GM10847 (cell line): ENCODE data around the gene THUMPD1.

Experiments
- POLR2A ChIP-seq: IDR thresholded peaks from 2 replicates; pipeline ENCODE4 v1.6.1; 2011; ENCODE audit not compliant: insufficient read length; ENCODE audit errors: extremely low read depth

THUMPD1 gene, protein sequence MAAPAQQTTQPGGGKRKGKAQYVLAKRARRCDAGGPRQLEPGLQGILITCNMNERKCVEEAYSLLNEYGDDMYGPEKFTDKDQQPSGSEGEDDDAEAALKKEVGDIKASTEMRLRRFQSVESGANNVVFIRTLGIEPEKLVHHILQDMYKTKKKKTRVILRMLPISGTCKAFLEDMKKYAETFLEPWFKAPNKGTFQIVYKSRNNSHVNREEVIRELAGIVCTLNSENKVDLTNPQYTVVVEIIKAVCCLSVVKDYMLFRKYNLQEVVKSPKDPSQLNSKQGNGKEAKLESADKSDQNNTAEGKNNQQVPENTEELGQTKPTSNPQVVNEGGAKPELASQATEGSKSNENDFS

DNA sequence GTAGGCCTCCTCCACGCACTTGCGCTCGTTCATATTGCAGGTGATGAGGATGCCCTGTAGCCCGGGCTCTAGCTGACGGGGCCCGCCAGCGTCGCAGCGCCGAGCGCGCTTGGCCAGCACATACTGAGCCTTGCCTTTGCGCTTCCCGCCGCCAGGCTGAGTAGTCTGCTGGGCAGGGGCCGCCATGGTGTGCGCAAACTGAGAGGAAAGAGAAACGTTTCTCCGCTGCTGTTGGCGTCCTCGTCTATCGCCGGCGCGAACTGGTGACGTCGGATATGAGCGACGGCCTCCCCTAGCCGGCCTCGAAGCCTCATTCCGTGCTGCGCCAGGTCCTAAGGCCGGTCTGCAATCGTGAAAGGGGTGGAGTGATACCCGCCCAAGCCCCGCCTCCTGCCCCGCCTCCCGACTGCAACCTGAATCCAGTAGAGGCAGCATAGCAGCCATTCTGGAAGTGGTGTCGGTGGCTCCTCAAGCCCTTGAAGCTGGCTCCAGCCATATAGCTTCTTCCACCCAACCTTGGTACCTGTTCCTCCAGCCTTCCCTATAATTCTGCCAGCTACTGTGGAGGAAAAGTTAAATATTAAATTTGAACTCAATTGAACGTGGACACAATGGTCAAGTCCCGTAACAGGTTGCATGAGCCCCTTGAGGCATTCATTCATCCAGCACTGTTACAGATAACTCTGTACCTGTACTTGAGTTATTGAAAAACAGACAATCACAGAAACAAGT is at the start of gene THUMPD1:
THUMPD1 (minus strand) TSS at position 265 of the 732 bp plus-strand sequence; CDS start at position 186, 79 bp downstream.
- peak; percentile 56 for TF ChIP-seq POLR2A

DNA sequence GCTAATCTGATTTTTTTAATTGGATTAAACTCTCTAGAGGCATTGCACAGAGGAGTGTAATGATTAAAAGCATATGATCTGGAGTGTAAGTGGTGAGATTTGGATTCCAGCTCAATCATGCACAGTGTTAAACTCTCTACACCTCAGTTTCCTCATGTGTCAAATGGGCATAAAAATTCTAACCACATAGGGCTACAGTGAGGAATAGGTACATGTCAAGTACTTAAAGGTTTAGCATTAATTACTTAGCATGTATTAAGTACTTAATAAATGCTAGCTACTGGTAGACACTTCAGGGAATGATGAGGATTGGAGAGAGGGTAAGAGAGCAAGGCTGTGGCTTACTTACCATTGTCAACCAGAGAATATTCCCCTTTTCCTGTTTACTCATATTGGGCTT is 47.5 kb upstream of the THUMPD1 start:
- no peak for TF ChIP-seq POLR2A

DNA sequence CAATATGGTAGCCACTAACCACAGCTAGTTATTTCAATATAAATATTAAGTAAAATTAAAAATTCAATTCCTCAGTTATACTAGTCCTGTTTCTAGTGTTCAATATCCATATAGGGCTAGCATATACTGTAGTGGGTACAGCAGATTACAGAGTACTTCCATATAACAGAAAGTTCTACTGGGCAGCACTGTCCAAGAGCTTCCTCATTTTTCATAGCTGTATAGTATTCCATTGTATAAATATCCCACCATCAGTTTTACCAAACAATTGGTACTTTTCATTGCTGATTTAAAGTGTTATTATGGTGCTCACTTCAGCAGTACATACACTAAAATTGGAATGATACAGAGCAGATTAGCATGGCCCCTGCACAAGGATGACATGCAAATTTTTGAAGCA is 42.6 kb upstream of the THUMPD1 start:
- TF ChIP-seq POLR2A, result no peak

DNA sequence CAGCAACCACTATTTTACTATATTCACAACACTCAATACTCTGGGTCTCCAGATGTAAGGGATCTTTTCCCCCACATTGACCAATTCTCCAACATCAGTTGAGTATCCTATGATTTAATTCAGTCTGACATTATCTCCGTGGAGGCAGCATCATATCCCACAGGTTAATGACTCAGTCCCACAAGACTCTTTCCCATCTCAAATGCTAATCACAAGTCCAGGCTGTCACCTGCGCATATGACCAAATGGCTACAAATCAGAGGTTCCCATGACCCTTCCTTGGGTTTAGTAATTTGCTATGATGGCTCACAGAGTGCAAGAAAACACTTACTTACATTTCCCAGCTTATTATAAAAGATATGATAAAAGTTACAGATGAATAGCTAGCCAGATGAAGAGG is 40.9 kb upstream of the THUMPD1 start:
- no peak for TF ChIP-seq POLR2A

DNA sequence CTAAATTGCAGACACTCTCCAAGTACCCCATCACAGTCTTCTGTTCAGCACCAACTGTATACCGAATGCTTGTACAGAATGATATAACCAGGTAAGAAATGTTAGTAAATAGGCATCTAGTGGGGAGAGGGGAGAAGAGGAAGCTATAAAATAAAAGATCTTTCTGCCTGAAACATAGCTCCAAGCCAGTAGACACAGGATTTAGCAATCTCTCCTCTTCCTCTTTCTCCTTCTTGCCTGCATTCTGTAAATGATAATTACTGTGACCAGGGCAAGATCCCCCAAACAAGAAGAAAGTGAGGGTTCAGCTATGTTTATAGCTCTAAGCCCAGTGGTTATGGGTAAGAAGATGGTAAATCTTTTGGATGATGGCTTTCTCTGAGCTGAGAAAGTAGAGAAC is 40.1 kb upstream of the THUMPD1 start:
- TF ChIP-seq POLR2A, result no peak

DNA sequence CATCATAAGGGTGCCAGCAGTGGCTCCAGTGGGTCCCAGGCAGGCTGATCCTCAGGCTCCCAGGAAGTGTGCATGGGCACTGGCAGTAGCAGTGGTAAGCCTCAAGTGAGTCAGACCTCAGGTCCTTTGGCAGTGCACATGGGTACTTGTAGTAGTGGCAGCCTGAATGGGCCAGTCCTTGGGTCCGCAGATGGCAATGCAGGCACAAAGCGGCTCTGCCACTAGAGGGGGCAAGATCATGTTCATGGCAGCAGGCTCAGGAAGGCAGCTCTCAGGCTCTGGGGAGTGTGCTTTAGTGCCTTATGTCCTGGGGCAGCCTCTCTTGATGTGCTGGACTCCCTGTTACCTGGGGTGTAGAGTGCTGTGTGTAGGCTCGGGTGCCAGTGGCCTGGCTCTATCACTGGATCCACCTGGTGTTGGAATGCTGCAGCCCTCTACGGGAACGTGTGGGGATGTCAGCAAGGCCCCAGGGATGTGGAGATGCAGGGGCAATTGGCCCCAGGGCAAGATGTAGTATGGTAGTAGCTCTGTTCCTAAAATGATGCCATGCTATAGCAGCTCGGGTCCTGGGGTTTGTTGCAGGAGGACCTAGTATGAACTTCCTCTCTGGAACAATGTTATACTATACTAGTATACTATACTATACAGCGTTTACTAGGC is 33.2 kb upstream of the THUMPD1 start:
- no peak for TF ChIP-seq POLR2A

DNA sequence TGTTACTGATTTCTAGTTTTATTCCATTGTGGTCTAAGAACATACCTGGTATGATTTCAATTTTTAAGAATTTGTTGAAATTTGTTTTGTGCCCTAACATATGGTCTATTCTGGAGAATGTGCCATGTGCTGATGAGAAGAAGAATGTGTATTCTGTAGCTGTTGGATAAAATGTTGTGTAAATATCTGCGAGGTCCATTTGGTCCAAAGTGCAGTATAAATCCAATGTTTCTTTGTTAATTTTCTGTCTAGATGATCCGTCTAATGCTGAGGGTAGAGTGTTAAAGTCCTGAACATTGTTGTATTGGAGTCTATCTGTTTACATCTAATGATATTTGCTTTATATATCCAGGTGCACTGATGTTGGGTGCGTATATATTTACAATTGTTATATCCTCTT is 32.1 kb upstream of the THUMPD1 start:
- TF ChIP-seq POLR2A, result no peak

DNA sequence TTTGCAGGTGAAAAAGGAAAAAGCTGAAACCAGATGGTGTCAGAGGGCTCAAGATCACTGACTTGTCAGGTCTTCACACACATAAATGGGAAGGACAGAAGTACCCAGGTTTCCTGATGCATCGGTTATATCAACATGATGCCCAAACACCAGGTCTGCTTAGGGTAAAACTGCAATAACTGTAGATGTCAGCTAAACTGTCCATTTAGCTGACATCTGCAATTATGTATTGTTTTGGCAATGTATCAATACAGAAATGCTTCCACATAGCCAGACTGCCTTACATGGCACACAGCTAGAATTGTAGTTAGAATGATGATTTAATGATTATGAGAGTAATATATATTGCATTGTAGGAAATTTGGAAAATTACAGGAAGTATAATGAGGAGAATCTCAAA is 27.2 kb upstream of the THUMPD1 start:
- TF ChIP-seq POLR2A, result no peak

DNA sequence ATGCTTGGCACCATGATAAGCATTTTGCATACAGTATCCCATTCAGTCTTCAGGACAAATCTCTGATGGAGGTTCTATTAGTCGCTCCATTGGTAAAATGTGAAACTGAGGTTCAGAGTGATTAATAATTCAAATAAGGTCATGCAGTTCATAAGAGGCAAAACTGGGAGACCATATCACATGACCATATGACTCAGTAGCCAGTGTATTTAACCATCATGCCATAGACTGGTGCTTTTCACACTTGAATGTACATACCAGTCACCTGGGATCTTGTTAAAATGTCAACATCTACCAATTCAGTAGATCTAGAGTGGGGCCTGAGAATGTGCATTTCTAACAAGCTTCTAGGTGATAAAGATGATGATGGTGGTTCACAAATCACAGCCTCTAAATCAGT is 26.5 kb upstream of the THUMPD1 start:
- no peak for TF ChIP-seq POLR2A

DNA sequence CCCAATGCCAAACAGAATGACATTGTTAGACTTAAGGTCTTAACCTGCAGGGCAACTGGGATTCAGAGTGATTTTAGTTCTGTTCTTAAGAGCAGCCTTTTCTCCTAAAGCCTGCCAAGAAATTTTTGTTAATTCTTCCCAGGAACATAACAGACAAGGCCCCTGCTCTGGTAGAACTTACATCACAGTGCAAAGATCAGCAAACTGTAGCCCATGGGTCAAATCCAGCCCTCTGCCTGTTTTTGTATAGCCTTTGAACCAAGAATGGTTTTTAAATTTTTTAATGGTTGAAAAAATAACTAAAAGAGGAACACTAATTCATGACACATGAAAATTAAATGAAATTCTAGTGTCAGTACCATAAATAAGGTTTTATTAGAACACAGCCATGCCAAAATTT is 26.0 kb upstream of the THUMPD1 start:
- no peak for TF ChIP-seq POLR2A

DNA sequence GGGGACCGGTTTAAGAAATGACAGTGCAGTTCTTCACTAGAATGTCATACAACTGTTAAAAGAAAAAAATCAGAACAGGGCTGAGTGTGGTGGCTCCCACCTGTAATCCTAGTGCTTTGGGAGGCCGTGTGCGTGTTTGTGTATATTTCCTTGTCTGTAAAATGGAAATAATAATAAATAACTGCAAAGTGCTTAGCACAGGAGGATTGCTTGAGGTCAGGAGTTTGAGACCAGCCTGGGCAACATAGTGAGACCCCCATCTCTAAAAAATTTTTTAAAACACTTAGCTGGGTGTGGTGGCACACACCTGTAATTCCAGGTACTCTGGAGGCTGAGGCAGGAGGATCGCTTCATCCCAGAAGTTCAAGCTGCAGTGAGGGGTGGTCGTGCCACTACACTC is 24.7 kb upstream of the THUMPD1 start:
- TF ChIP-seq POLR2A, result no peak

DNA sequence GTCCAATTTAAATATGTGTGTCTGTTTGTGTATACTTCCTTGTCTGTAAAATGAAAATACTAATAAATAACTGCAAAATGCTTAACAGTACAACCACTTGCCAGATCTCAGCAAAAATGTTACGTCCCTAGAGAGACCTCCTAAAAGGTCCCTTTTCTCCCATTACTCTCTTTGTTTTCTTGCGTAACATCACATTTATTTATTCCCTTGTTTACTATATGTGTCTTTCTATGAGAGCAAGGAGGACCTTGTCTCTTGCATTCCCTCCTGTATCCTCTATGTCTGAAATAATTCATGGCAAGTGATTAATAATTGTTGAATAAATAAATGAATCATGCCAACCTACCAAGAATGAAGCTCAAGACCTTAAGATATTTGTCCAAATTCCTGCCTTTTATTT is 24.1 kb upstream of the THUMPD1 start:
- no peak for TF ChIP-seq POLR2A

DNA sequence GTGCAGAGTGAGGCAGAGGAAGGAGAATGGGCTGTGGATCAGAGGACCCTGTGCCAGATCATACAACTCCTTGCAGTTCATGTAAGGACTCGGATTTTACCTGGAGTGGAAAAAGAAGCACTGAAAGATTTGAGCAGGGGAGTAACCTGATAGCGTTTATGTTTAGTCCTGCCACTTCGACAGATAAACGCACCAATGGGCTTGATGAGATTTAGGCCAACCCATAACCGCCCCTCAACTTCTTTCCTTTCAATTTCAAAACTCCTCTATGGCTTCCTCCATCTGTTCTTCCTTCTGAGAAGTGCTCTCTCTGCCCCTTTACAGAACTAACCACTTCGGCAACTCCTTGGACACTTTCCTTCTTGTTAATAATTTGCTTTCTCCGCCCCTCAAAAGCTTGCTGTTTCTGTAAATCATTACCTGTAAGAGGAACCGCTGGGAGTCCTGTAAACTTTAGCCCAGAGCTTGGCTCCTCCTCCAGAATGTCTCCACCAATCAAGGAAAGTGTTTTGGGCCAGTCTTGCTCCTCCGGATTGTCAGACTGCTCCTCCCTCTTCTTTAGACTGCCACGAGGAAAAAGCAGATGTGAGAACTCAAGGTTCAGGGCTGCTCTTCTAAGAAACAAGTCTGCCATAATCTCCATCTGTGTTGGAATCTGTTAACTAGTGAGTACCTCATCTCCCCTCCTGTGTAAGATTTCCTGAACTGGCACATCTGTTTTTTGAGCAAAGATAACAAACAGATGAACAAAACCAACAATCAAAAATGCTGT is 22.0 kb upstream of the THUMPD1 start, which contains the start of gene ACSM3:
ACSM3 (plus strand) TSS at position 554 of the 772 bp plus-strand sequence. CDS start 6,021 bp downstream, outside the sequence.
- peak; percentile 21 for TF ChIP-seq POLR2A

DNA sequence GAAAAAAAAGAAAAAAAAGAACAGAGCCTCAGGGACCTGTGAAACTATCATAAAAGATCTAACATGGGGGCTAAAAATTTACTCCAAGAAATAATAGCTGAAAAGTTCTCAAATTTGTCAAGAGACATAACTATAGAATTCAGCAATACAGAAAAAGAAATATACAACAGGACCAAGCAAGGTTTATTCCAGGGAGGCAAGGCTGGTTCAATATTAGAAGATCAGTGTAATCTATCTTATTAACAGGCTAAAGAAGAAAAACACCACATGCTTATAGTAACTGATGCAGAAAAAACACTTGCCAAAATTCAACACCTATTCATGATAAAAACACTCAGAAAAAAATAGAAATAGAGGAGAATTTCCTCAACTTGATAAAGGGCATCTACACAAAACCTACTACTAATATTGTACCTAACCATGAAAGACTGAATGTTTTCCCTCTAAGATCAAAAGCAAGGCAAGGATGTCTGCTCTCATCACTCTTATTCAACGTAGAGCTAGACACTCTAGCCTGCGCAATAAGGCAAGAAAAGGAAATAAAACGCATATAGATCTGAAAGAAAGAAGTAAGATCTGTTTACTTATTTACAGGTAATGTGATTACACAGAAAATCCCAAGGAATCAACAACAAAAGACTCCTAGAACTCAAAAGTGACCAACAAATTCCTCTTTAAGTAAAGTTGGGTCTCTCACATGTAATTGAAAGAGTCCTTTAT is 20.9 kb upstream of the THUMPD1 start:
- no peak for TF ChIP-seq POLR2A
